Osteoblast (primary cell): ENCODE data around the gene ALDH1B1. TPM values are rescaled to one million over a fixed set of nuclear protein-coding genes. Genes with fewer than 3 reads are reported as not detected.
A peak's percentile ranks its signal among the peaks of the same experiment; 100 is the strongest.

Source experiments
- DNase-seq: peaks from one replicate; pipeline ENCODE4 v3.0.0; 2011; ENCODE audit warnings: low spot score, mixed read lengths; ENCODE audit not compliant: insufficient read length; ENCODE audit errors: missing footprints
- H2AFZ ChIP-seq: 2 replicates; pipeline ENCODE4 v1.6.0; 2011; ENCODE audit warnings: mild to moderate bottlenecking, low read length
- H3K27ac ChIP-seq: 2 replicates; pipeline ENCODE4 v1.5.1; 2011; ENCODE audit warnings: mild to moderate bottlenecking, low read depth, low read length, moderate library complexity
- H3K27me3 ChIP-seq: 2 replicates; pipeline ENCODE4 v1.6.0; 2012; ENCODE audit warnings: mild to moderate bottlenecking, control low read depth, inconsistent platforms, low read length, moderate library complexity; ENCODE audit not compliant: insufficient read depth
- H3K36me3 ChIP-seq: 2 replicates; pipeline ENCODE4 v1.5.1; 2011; ENCODE audit warnings: mild to moderate bottlenecking, low read length, control low read depth, moderate library complexity; ENCODE audit not compliant: insufficient read depth
- H3K4me1 ChIP-seq: 2 replicates; pipeline ENCODE4 v1.5.1; 2011; ENCODE audit warnings: mild to moderate bottlenecking, low read length, control low read depth, moderate library complexity; ENCODE audit not compliant: insufficient read depth
- H3K4me2 ChIP-seq: 2 replicates; pipeline ENCODE4 v1.6.0; 2011; ENCODE audit warnings: mild to moderate bottlenecking, low read length; ENCODE audit not compliant: insufficient read depth
- H3K4me3 ChIP-seq: fragments of 200-600 bp; sonication (generic); 3 replicates; pipeline ENCODE4 v1.5.1; 2012; ENCODE audit warnings: mild to moderate bottlenecking, low read length, inconsistent platforms; ENCODE audit not compliant: insufficient read depth
- H3K79me2 ChIP-seq: 2 replicates; pipeline ENCODE4 v1.6.0; 2012; ENCODE audit warnings: mild to moderate bottlenecking, low read length, control low read depth, inconsistent platforms; ENCODE audit not compliant: insufficient read depth
- H3K9me3 ChIP-seq: 2 replicates; pipeline ENCODE4 v1.5.1; 2011; ENCODE audit warnings: low read depth, low read length, control low read depth
- H4K20me1 ChIP-seq: 2 replicates; pipeline ENCODE4 v1.6.0; 2012; ENCODE audit warnings: mild to moderate bottlenecking, low read length, control low read depth; ENCODE audit not compliant: insufficient read depth
- total RNA-seq: library from RNA; depleted of rRNA; stranded (reverse); fragments of >200 nt; gene quantifications from 2 replicates; pipeline ENCODE4 v1.2.3, GENCODE V29; 2012
- TF ChIP-seq, protein P1 (sequence below): IDR thresholded peaks from 2 replicates; pipeline ENCODE4 v1.5.1; 2011; ENCODE audit warnings: mild to moderate bottlenecking, low read depth, low read length, moderate library complexity; ENCODE audit errors: extremely low read depth

ALDH1B1 gene
- total RNA-seq, 1 donor, result 38.0 TPM

- peaks cover 16% of the 10 kb centered on the region for H3K79me2 ChIP-seq
- no peaks in the 10 kb centered on the region for H4K20me1 ChIP-seq
- H3K27ac ChIP-seq, result peak overlapping the region; percentile 45
- no peaks in the 10 kb centered on the region for H3K27me3 ChIP-seq
- H3K4me3 ChIP-seq, result no peak overlapping the region
- H3K4me1 ChIP-seq, result peaks cover 23% of the 10 kb centered on the region
- H3K9me3 ChIP-seq, result no peaks in the 10 kb centered on the region
- no peak overlapping the region for H3K4me2 ChIP-seq
- peak overlapping the region; percentile 25 for H2AFZ ChIP-seq
- TF ChIP-seq, protein P1, sequence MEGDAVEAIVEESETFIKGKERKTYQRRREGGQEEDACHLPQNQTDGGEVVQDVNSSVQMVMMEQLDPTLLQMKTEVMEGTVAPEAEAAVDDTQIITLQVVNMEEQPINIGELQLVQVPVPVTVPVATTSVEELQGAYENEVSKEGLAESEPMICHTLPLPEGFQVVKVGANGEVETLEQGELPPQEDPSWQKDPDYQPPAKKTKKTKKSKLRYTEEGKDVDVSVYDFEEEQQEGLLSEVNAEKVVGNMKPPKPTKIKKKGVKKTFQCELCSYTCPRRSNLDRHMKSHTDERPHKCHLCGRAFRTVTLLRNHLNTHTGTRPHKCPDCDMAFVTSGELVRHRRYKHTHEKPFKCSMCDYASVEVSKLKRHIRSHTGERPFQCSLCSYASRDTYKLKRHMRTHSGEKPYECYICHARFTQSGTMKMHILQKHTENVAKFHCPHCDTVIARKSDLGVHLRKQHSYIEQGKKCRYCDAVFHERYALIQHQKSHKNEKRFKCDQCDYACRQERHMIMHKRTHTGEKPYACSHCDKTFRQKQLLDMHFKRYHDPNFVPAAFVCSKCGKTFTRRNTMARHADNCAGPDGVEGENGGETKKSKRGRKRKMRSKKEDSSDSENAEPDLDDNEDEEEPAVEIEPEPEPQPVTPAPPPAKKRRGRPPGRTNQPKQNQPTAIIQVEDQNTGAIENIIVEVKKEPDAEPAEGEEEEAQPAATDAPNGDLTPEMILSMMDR, result no peak
- DNase-seq, result no peak
- no peaks in the 10 kb centered on the region for H3K36me3 ChIP-seq
These were observed 3.2 kb upstream of the ALDH1B1 start for GRCh38 chr9:38389313-38389712.

- no peaks in the 10 kb centered on the region for H3K27me3 ChIP-seq
- TF ChIP-seq, protein P1, result no peak
- no peak overlapping the region for H3K4me2 ChIP-seq
- no peak overlapping the region for H3K4me3 ChIP-seq
- no peak overlapping the region for H3K27ac ChIP-seq
- peaks cover 24% of the 10 kb centered on the region for H3K79me2 ChIP-seq
- no peaks in the 10 kb centered on the region for H3K9me3 ChIP-seq
- H3K36me3 ChIP-seq, result peaks cover 6% of the 10 kb centered on the region
- H3K4me1 ChIP-seq, result peaks cover 23% of the 10 kb centered on the region
- H2AFZ ChIP-seq, result no peak overlapping the region
- H4K20me1 ChIP-seq, result peaks cover 6% of the 10 kb centered on the region
- no peak for DNase-seq
These were observed 2.1 kb upstream of the ALDH1B1 start for GRCh38 chr9:38390442-38390841.

DNA sequence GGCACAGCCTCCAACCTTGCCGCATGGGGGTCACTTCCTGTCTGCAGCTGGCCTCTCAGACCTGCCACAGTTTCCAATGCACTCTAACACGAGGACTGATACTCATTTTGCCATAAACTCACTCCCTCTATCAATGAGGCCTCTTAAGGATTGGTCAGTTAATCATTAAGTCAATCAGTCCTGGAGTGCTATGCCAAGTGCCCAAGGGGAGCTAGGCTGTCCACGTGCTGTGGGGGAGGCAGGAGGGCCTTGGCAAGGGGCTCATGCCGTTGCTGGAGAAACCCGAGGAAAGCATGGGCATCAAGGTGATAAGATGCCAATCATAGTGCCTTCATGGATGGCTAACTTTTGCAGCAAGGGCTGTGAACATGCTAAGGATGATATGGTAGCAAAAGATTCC, 1.7 kb upstream of the ALDH1B1 start:
- Histone ChIP-seq H3K27ac (no peak overlapping the region), H4K20me1 (peaks cover 6% of the 10 kb centered on the region), H2AFZ (no peak overlapping the region), H3K4me3 (no peak overlapping the region), H3K36me3 (peaks cover 8% of the 10 kb centered on the region), H3K79me2 (peaks cover 24% of the 10 kb centered on the region), H3K9me3 (no peaks in the 10 kb centered on the region), H3K4me2 (no peak overlapping the region), H3K4me1 (peaks cover 23% of the 10 kb centered on the region), H3K27me3 (no peaks in the 10 kb centered on the region)
- no peak for DNase-seq
- TF ChIP-seq, protein P1, result no peak

DNA sequence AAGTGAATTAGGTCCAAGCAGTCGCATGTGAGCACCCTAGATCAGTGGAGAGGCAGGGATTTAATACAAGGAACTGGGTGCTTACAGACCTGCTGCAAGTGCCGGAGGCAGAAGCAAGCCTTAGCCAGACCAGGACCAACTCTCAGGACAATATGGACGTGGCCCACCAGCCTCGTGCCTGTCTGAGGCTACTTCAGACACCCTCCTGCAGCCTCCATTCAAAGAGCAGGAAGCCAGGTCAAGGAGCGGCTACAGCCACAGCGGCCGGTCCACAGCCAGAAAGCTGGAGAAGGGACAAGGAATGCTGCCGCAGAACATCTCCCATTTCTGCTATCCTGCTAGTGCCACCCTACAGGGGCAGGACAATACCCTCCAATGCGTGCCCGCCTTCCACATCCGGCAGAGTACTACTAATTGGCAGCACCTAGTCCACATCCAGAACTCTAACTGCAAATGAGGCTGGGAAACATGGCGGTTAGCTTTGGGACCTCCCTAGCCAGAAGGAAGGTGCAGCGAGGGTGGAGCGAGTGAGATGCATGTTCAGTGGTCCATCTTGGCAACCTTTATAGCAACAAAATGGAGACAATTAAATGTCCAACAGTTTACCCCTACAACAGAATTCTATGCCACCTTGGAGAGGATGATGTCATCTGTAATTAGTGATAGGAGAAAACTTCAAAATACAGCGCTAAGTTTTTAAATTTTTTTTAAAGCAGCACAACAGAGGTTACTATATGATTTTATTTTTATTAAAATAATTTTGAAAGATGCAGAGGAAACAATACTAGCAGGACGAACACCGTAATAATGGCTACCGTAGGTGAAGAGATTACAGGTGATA, 1.0 kb upstream of the ALDH1B1 start:
- Histone ChIP-seq H3K27ac (no peak overlapping the region), H3K4me2 (peak overlapping the region; percentile 98), H2AFZ (no peak overlapping the region), H3K79me2 (peaks cover 24% of the 10 kb centered on the region), H3K27me3 (no peaks in the 10 kb centered on the region), H3K36me3 (peaks cover 15% of the 10 kb centered on the region), H4K20me1 (peaks cover 7% of the 10 kb centered on the region), H3K4me1 (peaks cover 23% of the 10 kb centered on the region), H3K9me3 (no peaks in the 10 kb centered on the region), H3K4me3 (peak overlapping the region; percentile 93)
- no peak for DNase-seq
- TF ChIP-seq, protein P1, result no peak
